ENCODE results near the gene ELOVL5.

GRCh38 chr6:53295176-53295575, 53.6 kb downstream of the ELOVL5 start:
- TF ChIP-seq YY1 (IDR thresholded peaks at IDR 0.05; ENCODE audit: insufficient read depth, insufficient read length) (no peak), ZNF274 (IDR thresholded peaks at IDR 0.05; ENCODE audit: low read depth, low read length) (no peak), SUZ12 (IDR thresholded peaks at IDR 0.05; ENCODE audit: extremely low read depth, insufficient read depth, insufficient read length) (no peak)
